ENCODE results near the gene EEF2K. TPM values are rescaled to one million over a fixed set of nuclear protein-coding genes. Genes with fewer than 3 reads are reported as not detected.

Gene EEF2K
- total and polyA plus RNA-seq, 2 of the 13 experiments (the other 11 are each of a cell fraction or from before 2014, with no cell fraction given): 22.0 to 23.8 TPM

DNA sequence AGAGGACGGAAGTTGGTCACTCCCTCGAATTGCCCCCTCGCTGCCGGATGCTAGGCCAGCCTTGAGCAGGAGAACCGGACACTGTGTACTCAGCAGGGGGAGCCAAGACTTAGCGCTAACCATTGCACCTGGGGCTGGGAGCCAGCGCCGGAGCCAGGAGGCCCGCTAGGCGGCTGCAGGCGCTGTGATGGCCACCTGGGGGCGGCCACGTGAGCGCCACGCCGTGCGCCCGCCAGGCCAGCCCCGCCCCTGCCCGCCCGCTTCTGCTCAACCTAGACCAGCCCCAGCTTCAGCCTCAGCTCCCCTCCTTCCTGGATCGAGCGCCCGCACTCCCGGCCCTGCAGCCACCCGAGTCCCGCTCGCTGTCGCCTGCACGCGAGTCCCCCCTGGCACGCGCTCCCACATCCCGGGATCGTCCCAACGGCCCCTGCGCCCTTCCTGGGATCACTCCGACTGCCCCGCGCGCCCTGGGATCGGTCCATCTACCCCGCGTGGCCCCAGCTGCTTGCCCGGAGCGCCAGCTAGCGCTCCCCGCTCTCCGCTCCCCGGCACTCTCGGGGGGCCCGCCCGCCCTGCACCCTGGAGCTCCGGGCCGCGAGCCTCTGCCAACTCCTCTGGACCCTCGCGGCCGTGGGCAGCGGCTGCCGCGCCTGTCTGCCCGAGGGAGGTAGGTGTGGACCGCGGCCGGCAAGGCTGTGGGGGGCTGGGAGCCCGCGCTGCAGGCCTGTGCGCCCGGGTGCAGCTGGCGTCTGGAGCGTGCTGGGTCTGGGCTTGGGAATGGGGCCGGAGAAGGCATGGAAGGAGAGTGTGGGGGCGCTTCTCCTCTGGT is at the start of gene EEF2K (continued):
- TF ChIP-seq ZC3H4 (CRISPR knock-in tag; IDR thresholded peaks at IDR 0.05; ENCODE audit: borderline replicate concordance) (no peak; the same call in 1 of the 2 replicates), TGIF2 (CRISPR knock-in tag; IDR thresholded peaks at IDR 0.05) (peak; percentile 96), FOXK2 (IDR thresholded peaks at IDR 0.05) (no peak), ATF1 (CRISPR knock-in tag; IDR thresholded peaks at IDR 0.05) (no peak), NR3C1 (CRISPR knock-in tag; IDR thresholded peaks at IDR 0.05) (no peak), ZNF615 (CRISPR knock-in tag; IDR thresholded peaks at IDR 0.05; ENCODE audit: borderline replicate concordance) (peak; percentile 78; the same call in 1 of the 2 replicates), KDM2A (CRISPR knock-in tag; IDR thresholded peaks at IDR 0.05; ENCODE audit: borderline replicate concordance, low read depth) (peak; percentile 90), MYNN (CRISPR knock-in tag; IDR thresholded peaks at IDR 0.05; ENCODE audit: low read depth) (peak; percentile 80; the same call in 1 of the 2 replicates), ZNF232 (CRISPR knock-in tag; IDR thresholded peaks at IDR 0.05; ENCODE audit: borderline replicate concordance) (peak; percentile 98; the same call in 1 of the 2 replicates), ZNF83 (CRISPR knock-in tag; IDR thresholded peaks at IDR 0.05; ENCODE audit: borderline replicate concordance) (peak; percentile 90), DMAP1 (CRISPR knock-in tag; IDR thresholded peaks at IDR 0.05) (peak; percentile 96), ZNF644 (CRISPR knock-in tag; IDR thresholded peaks at IDR 0.05; ENCODE audit: low read depth) (peak; percentile 88), IRF2 (CRISPR knock-in tag; IDR thresholded peaks at IDR 0.05) (peak; percentile 98), ZNF468 (CRISPR knock-in tag; IDR thresholded peaks at IDR 0.05) (no peak), ZNF776 (CRISPR knock-in tag; IDR thresholded peaks at IDR 0.05) (peak; percentile 86; the same call in 1 of the 2 replicates), NFATC3 (CRISPR knock-in tag; IDR thresholded peaks at IDR 0.05) (no peak; the same call in 1 of the 2 replicates), SCMH1 (CRISPR knock-in tag; IDR thresholded peaks at IDR 0.05; ENCODE audit: borderline replicate concordance) (no peak)
- TF ChIP-seq, protein P1, sequence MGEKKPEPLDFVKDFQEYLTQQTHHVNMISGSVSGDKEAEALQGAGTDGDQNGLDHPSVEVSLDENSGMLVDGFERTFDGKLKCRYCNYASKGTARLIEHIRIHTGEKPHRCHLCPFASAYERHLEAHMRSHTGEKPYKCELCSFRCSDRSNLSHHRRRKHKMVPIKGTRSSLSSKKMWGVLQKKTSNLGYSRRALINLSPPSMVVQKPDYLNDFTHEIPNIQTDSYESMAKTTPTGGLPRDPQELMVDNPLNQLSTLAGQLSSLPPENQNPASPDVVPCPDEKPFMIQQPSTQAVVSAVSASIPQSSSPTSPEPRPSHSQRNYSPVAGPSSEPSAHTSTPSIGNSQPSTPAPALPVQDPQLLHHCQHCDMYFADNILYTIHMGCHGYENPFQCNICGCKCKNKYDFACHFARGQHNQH (CRISPR knock-in tag; IDR thresholded peaks at IDR 0.05): peak; percentile 97
- TF ChIP-seq, protein P2, sequence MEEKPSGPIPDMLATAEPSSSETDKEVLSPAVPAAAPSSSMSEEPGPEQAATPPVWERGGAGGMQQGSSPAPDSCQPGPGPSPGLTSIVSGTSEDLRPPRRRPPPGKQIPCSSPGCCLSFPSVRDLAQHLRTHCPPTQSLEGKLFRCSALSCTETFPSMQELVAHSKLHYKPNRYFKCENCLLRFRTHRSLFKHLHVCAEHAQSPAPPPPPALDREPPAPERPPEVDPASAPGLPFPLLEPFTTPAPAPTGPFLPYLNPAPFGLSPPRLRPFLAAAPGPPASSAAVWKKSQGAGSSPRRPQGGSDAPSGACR (CRISPR knock-in tag; IDR thresholded peaks at IDR 0.05): peak; percentile 89
- TF ChIP-seq, protein P3, sequence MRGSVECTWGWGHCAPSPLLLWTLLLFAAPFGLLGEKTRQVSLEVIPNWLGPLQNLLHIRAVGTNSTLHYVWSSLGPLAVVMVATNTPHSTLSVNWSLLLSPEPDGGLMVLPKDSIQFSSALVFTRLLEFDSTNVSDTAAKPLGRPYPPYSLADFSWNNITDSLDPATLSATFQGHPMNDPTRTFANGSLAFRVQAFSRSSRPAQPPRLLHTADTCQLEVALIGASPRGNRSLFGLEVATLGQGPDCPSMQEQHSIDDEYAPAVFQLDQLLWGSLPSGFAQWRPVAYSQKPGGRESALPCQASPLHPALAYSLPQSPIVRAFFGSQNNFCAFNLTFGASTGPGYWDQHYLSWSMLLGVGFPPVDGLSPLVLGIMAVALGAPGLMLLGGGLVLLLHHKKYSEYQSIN (CRISPR knock-in tag; IDR thresholded peaks at IDR 0.05; ENCODE audit: borderline replicate concordance): no peak
- TF ChIP-seq, protein P4, sequence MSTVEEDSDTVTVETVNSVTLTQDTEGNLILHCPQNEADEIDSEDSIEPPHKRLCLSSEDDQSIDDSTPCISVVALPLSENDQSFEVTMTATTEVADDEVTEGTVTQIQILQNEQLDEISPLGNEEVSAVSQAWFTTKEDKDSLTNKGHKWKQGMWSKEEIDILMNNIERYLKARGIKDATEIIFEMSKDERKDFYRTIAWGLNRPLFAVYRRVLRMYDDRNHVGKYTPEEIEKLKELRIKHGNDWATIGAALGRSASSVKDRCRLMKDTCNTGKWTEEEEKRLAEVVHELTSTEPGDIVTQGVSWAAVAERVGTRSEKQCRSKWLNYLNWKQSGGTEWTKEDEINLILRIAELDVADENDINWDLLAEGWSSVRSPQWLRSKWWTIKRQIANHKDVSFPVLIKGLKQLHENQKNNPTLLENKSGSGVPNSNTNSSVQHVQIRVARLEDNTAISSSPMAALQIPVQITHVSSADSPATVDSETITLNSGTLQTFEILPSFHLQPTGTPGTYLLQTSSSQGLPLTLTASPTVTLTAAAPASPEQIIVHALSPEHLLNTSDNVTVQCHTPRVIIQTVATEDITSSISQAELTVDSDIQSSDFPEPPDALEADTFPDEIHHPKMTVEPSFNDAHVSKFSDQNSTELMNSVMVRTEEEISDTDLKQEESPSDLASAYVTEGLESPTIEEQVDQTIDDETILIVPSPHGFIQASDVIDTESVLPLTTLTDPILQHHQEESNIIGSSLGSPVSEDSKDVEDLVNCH (CRISPR knock-in tag; IDR thresholded peaks at IDR 0.05): peak; percentile 82; the same call in 1 of the 2 replicates
- TF ChIP-seq, protein P5, sequence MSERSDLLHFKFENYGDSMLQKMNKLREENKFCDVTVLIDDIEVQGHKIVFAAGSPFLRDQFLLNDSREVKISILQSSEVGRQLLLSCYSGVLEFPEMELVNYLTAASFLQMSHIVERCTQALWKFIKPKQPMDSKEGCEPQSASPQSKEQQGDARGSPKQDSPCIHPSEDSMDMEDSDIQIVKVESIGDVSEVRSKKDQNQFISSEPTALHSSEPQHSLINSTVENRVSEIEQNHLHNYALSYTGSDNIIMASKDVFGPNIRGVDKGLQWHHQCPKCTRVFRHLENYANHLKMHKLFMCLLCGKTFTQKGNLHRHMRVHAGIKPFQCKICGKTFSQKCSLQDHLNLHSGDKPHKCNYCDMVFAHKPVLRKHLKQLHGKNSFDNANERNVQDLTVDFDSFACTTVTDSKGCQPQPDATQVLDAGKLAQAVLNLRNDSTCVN (CRISPR knock-in tag; IDR thresholded peaks at IDR 0.05; ENCODE audit: borderline replicate concordance): peak; percentile 93
- TF ChIP-seq, protein P6, sequence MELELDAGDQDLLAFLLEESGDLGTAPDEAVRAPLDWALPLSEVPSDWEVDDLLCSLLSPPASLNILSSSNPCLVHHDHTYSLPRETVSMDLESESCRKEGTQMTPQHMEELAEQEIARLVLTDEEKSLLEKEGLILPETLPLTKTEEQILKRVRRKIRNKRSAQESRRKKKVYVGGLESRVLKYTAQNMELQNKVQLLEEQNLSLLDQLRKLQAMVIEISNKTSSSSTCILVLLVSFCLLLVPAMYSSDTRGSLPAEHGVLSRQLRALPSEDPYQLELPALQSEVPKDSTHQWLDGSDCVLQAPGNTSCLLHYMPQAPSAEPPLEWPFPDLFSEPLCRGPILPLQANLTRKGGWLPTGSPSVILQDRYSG (CRISPR knock-in tag; IDR thresholded peaks at IDR 0.05): peak; percentile 92; the same call in 1 of the 2 replicates

All from HepG2 (cell line).